Measurements from ENCODE around the gene NPHP4. TPM values are rescaled to one million over a fixed set of nuclear protein-coding genes. Genes with fewer than 3 reads are reported as not detected.
A peak's percentile ranks its signal among the peaks of the same experiment; 100 is the strongest.

Gene NPHP4
- polyA plus RNA-seq, 4 donors: 1.4 to 10.0 (median 2.8) TPM

- FAIRE-seq (no peak), DNase-seq (no peak)
- Histone ChIP-seq H3K27ac (ENCODE audit: low read depth in 1 of 3, low read length in 2 of 3) (no peak overlapping the region), H3K36me3 (ENCODE audit: control insufficient read depth in 3 of 3, insufficient read depth in 2 of 3, low read depth in 1 of 3, low read length in 3 of 3) (peaks cover 0 to 24% (median 2%) of the 10 kb centered on the region in 3 donors), H3K9me3 (ENCODE audit: control insufficient read depth in 2 of 2, insufficient read depth in 1 of 2, low read depth in 1 of 2, low read length in 1 of 2) (no peaks in the 10 kb centered on the region), H3K4me1 (ENCODE audit: control insufficient read depth in 3 of 3, insufficient read depth in 2 of 3, low read depth in 1 of 3, low read length in 2 of 3) (peaks cover 0 to 2% (median 0%) of the 10 kb centered on the region in 3 donors), H3K4me3 (ENCODE audit: low read depth in 1 of 3, low read length in 3 of 3) (no peak overlapping the region), H3K27me3 (ENCODE audit: control insufficient read depth in 3 of 3, insufficient read depth in 3 of 3, low read length in 3 of 3) (no peaks in the 10 kb centered on the region)
- 82 to 93% (median 90%) methylated on average over 9 of the region's 9 CpGs for WGBS, 3 donors
Observed at GRCh38 chr1:5937373-5937857, 54.8 kb downstream of the NPHP4 start.

- peaks cover 0 to 28% (median 2%) of the 10 kb centered on the region in 3 donors for H3K36me3 ChIP-seq (ENCODE audit: control insufficient read depth in 3 of 3, insufficient read depth in 2 of 3, low read depth in 1 of 3, low read length in 3 of 3)
- H3K27ac ChIP-seq (ENCODE audit: low read depth in 1 of 3, low read length in 2 of 3): no peak overlapping the region
- no peak overlapping the region for H3K4me3 ChIP-seq (ENCODE audit: low read depth in 1 of 3, low read length in 3 of 3)
- peaks cover 0 to 2% (median 0%) of the 10 kb centered on the region in 3 donors for H3K4me1 ChIP-seq (ENCODE audit: control insufficient read depth in 3 of 3, insufficient read depth in 2 of 3, low read depth in 1 of 3, low read length in 2 of 3)
- no peaks in the 10 kb centered on the region for H3K9me3 ChIP-seq (ENCODE audit: control insufficient read depth in 2 of 2, insufficient read depth in 1 of 2, low read depth in 1 of 2, low read length in 1 of 2)
- FAIRE-seq (no peak), DNase-seq (no peak)
- no peaks in the 10 kb centered on the region for H3K27me3 ChIP-seq (ENCODE audit: control insufficient read depth in 3 of 3, insufficient read depth in 3 of 3, low read length in 3 of 3)
- WGBS, 3 donors: 91 to 93% (median 93%) methylated on average over 13 of the region's 13 CpGs
Observed at GRCh38 chr1:5936621-5937372, 55.4 kb downstream of the NPHP4 start.

GRCh38 chr1:5936126-5936525 is 56.1 kb downstream of the NPHP4 start:
- DNase-seq (no peak), FAIRE-seq (no peak)
- WGBS, 3 donors: 91 to 94% (median 93%) methylated on average over 5 of the region's 5 CpGs

GRCh38 chr1:5935026-5935425 is 57.2 kb downstream of the NPHP4 start:
- no peaks in the 10 kb centered on the region for H3K27me3 ChIP-seq (ENCODE audit: control insufficient read depth in 3 of 3, insufficient read depth in 3 of 3, low read length in 3 of 3)
- 82 to 97% (median 94%) methylated on average over 6 of the region's 6 CpGs for WGBS, 3 donors
- no peaks in the 10 kb centered on the region for H3K9me3 ChIP-seq (ENCODE audit: control insufficient read depth in 2 of 2, insufficient read depth in 1 of 2, low read depth in 1 of 2, low read length in 1 of 2)
- DNase-seq (no peak), FAIRE-seq (no peak)
- H3K27ac ChIP-seq (ENCODE audit: low read depth in 1 of 3, low read length in 2 of 3): no peak overlapping the region
- peaks cover 0 to 2% (median 0%) of the 10 kb centered on the region in 3 donors for H3K4me1 ChIP-seq (ENCODE audit: control insufficient read depth in 3 of 3, insufficient read depth in 2 of 3, low read depth in 1 of 3, low read length in 2 of 3)
- H3K36me3 ChIP-seq (ENCODE audit: control insufficient read depth in 3 of 3, insufficient read depth in 2 of 3, low read depth in 1 of 3, low read length in 3 of 3): peaks cover 0 to 28% (median 2%) of the 10 kb centered on the region in 3 donors
- no peak overlapping the region for H3K4me3 ChIP-seq (ENCODE audit: low read depth in 1 of 3, low read length in 3 of 3)

More at GRCh38 chr1:5936126-5936525, 56.1 kb downstream of the NPHP4 start:
- Histone ChIP-seq H3K27me3 (ENCODE audit: control insufficient read depth in 3 of 3, insufficient read depth in 3 of 3, low read length in 3 of 3) (no peaks in the 10 kb centered on the region), H3K36me3 (ENCODE audit: control insufficient read depth in 3 of 3, insufficient read depth in 2 of 3, low read depth in 1 of 3, low read length in 3 of 3) (peaks cover 0 to 28% (median 2%) of the 10 kb centered on the region in 3 donors), H3K9me3 (ENCODE audit: control insufficient read depth in 2 of 2, insufficient read depth in 1 of 2, low read depth in 1 of 2, low read length in 1 of 2) (no peaks in the 10 kb centered on the region), H3K27ac (ENCODE audit: low read depth in 1 of 3, low read length in 2 of 3) (no peak overlapping the region), H3K4me1 (ENCODE audit: control insufficient read depth in 3 of 3, insufficient read depth in 2 of 3, low read depth in 1 of 3, low read length in 2 of 3) (peaks cover 0 to 2% (median 0%) of the 10 kb centered on the region in 3 donors), H3K4me3 (ENCODE audit: low read depth in 1 of 3, low read length in 3 of 3) (no peak overlapping the region)

- DNase-seq (no peak), FAIRE-seq (no peak)
- H3K4me3 ChIP-seq (ENCODE audit: low read depth in 1 of 3, low read length in 3 of 3): no peak overlapping the region
- H3K9me3 ChIP-seq (ENCODE audit: control insufficient read depth in 2 of 2, insufficient read depth in 1 of 2, low read depth in 1 of 2, low read length in 1 of 2): no peaks in the 10 kb centered on the region
- WGBS, 3 donors: 94 to 95% (median 94%) methylated on average over 20 of the region's 20 CpGs
- no peak overlapping the region for H3K27ac ChIP-seq (ENCODE audit: low read depth in 1 of 3, low read length in 2 of 3)
- no peaks in the 10 kb centered on the region for H3K27me3 ChIP-seq (ENCODE audit: control insufficient read depth in 3 of 3, insufficient read depth in 3 of 3, low read length in 3 of 3)
- H3K36me3 ChIP-seq (ENCODE audit: control insufficient read depth in 3 of 3, insufficient read depth in 2 of 3, low read depth in 1 of 3, low read length in 3 of 3): peaks cover 0 to 24% (median 2%) of the 10 kb centered on the region in 3 donors
- H3K4me1 ChIP-seq (ENCODE audit: control insufficient read depth in 3 of 3, insufficient read depth in 2 of 3, low read depth in 1 of 3, low read length in 2 of 3): peaks cover 0 to 2% (median 0%) of the 10 kb centered on the region in 3 donors
Observed at GRCh38 chr1:5934058-5934884, 58.0 kb downstream of the NPHP4 start.

- Histone ChIP-seq H3K9me3 (ENCODE audit: control insufficient read depth in 2 of 2, insufficient read depth in 1 of 2, low read depth in 1 of 2, low read length in 1 of 2) (no peaks in the 10 kb centered on the region), H3K27me3 (ENCODE audit: control insufficient read depth in 3 of 3, insufficient read depth in 3 of 3, low read length in 3 of 3) (no peaks in the 10 kb centered on the region), H3K36me3 (ENCODE audit: control insufficient read depth in 3 of 3, insufficient read depth in 2 of 3, low read depth in 1 of 3, low read length in 3 of 3) (peaks cover 0 to 23% (median 2%) of the 10 kb centered on the region in 3 donors), H3K4me3 (ENCODE audit: low read depth in 1 of 3, low read length in 3 of 3) (no peak overlapping the region), H3K4me1 (ENCODE audit: control insufficient read depth in 3 of 3, insufficient read depth in 2 of 3, low read depth in 1 of 3, low read length in 2 of 3) (peaks cover 0 to 2% (median 0%) of the 10 kb centered on the region in 3 donors), H3K27ac (ENCODE audit: low read depth in 1 of 3, low read length in 2 of 3) (no peak overlapping the region)
- FAIRE-seq: no peak
- WGBS, 3 donors: 45 to 78% (median 61%) methylated on average over 7 of the region's 7 CpGs
- DNase-seq: peak in 1 of 2 donors; percentile 37
Observed at GRCh38 chr1:5933676-5934057, 58.6 kb downstream of the NPHP4 start.

- no peak for FAIRE-seq
Observed at GRCh38 chr1:5933050-5933449, 59.2 kb downstream of the NPHP4 start.

GRCh38 chr1:5928714-5929400 is 63.4 kb downstream of the NPHP4 start:
- no peak overlapping the region for H3K4me3 ChIP-seq (ENCODE audit: low read depth in 1 of 3, low read length in 3 of 3)
- H3K36me3 ChIP-seq (ENCODE audit: control insufficient read depth in 3 of 3, insufficient read depth in 2 of 3, low read depth in 1 of 3, low read length in 3 of 3): peaks cover 0 to 24% (median 2%) of the 10 kb centered on the region in 3 donors
- FAIRE-seq (no peak), DNase-seq (no peak)
- H3K9me3 ChIP-seq (ENCODE audit: control insufficient read depth in 2 of 2, insufficient read depth in 1 of 2, low read depth in 1 of 2, low read length in 1 of 2): peaks cover 0 to 2% of the 10 kb centered on the region in 2 donors
- 79 to 94% (median 86%) methylated on average over 4 of the region's 4 CpGs for WGBS, 3 donors
- peaks cover 0 to 2% (median 0%) of the 10 kb centered on the region in 3 donors for H3K4me1 ChIP-seq (ENCODE audit: control insufficient read depth in 3 of 3, insufficient read depth in 2 of 3, low read depth in 1 of 3, low read length in 2 of 3)
- H3K27me3 ChIP-seq (ENCODE audit: control insufficient read depth in 3 of 3, insufficient read depth in 3 of 3, low read length in 3 of 3): no peaks in the 10 kb centered on the region
- no peak overlapping the region for H3K27ac ChIP-seq (ENCODE audit: low read depth in 1 of 3, low read length in 2 of 3)

More at GRCh38 chr1:5933050-5933449, 59.2 kb downstream of the NPHP4 start:
- Histone ChIP-seq H3K27ac (ENCODE audit: low read depth in 1 of 3, low read length in 2 of 3) (no peak overlapping the region), H3K4me1 (ENCODE audit: control insufficient read depth in 3 of 3, insufficient read depth in 2 of 3, low read depth in 1 of 3, low read length in 2 of 3) (peaks cover 0 to 2% (median 0%) of the 10 kb centered on the region in 3 donors), H3K4me3 (ENCODE audit: low read depth in 1 of 3, low read length in 3 of 3) (no peak overlapping the region), H3K36me3 (ENCODE audit: control insufficient read depth in 3 of 3, insufficient read depth in 2 of 3, low read depth in 1 of 3, low read length in 3 of 3) (peaks cover 0 to 20% (median 2%) of the 10 kb centered on the region in 3 donors), H3K27me3 (ENCODE audit: control insufficient read depth in 3 of 3, insufficient read depth in 3 of 3, low read length in 3 of 3) (no peaks in the 10 kb centered on the region), H3K9me3 (ENCODE audit: control insufficient read depth in 2 of 2, insufficient read depth in 1 of 2, low read depth in 1 of 2, low read length in 1 of 2) (no peaks in the 10 kb centered on the region)
- no peak for DNase-seq
- whole genome bisulfite sequencing, 3 donors: 83 to 94% (median 92%) methylated on average over 6 of the region's 6 CpGs

Measured in small intestine (tissue), 7 donors.